Activated naive CD8-positive, alpha-beta T cell treated with anti-CD3 and anti-CD28 coated beads, Interleukin-2, amount 50 U/mL, for 24 hours (primary cell): ENCODE data around the gene CANT1.
A peak's percentile ranks its signal among the peaks of the same experiment; 100 is the strongest.

Experiments used
- ATAC-seq: fragments of 150-1000 bp; cut with Tn5 transposase; one replicate; pipeline ENCODE4 v1.10.0; 2021
- DNase-seq: peaks from one replicate; pipeline ENCODE4 v3.0.0; 2021
- H3K27ac Mint-ChIP-seq: one replicate; pipeline ENCODE4 v1.8.0; 2021; ENCODE audit warnings: mild to moderate bottlenecking, mixed read lengths
- H3K27me3 Mint-ChIP-seq: one replicate; pipeline ENCODE4 v1.8.0; 2021; ENCODE audit warnings: mixed read lengths
- H3K36me3 Mint-ChIP-seq: one replicate; pipeline ENCODE4 v1.8.0; 2021; ENCODE audit warnings: low read depth, mixed read lengths
- H3K4me1 Mint-ChIP-seq: one replicate; pipeline ENCODE4 v1.8.0; 2021; ENCODE audit warnings: mixed read lengths
- H3K4me3 Mint-ChIP-seq: one replicate; pipeline ENCODE4 v1.8.0; 2021; ENCODE audit warnings: mild to moderate bottlenecking, moderate library complexity, mixed read lengths
- H3K9me3 Mint-ChIP-seq: one replicate; pipeline ENCODE4 v1.8.0; 2021; ENCODE audit warnings: mixed read lengths

CANT1 gene

DNA sequence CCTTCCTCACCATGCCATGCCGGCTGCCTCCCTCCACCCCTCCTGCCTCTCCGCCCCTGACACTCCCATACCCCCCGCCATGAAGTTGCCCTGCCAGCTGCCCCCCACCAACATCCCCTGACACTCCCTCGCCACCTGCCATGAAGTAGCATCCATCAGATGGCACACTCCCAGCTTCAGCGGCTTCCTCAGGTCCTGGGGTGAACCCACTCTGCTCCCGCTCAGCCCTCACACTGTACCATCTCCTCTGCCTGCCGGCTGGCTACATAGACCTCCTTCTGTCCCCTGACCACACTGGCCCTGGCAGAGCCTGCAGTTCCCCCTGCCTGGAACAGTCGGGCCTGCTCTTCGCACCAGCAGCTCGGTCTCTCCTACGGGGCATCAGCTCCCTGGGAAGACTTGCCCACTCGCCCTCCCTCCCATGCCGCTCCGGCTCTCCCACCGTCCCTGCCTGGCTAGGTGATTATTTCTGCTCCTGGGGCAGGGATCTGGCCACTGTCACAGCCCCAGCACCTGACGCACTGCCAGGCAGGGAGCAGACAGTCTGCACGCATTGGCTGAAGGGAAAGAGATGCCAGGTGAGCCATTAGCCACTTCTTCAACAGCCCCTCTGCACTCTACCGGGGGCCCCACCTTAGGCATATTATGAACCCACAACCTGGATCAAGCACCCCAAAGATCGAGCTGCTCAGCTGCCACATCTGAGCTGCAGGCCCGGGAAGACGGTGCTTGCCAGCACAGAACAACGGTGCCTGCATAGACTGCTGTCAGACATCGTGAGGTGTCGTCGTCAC is 9.0 kb downstream of the CANT1 start:
- Mint-ChIP-seq H3K27me3 (no peaks in the 10 kb centered on the region), H3K9me3 (no peaks in the 10 kb centered on the region)

DNA sequence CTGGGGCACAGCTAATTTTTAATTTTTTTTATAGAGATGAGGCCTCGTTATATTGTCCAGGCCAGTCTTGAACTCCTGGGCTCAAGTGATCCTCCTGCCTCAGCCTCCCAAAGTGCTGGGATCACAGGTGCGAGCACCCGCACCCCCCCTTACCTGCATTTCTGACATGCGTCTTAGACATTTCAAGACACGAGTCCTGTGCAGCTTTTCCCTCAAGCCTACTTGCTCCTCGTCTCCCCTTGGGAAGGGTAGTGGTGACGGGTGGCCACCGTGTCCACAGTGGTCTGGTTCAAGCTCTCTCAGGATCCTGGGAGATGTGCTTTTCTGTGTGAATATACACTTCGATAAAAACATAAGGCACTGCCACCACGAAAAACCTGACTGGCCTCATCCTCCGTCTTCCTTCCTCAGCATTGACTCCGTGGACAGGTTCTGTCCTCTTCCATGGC is 9.6 kb downstream of the CANT1 start:
- DNase-seq, result no peak
- Mint-ChIP-seq H3K27me3 (no peaks in the 10 kb centered on the region), H3K9me3 (no peaks in the 10 kb centered on the region), H3K4me3 (no peak overlapping the region), H3K4me1 (no peaks in the 10 kb centered on the region), H3K36me3 (peaks cover 16% of the 10 kb centered on the region), H3K27ac (no peak overlapping the region)
- no peak for ATAC-seq

More for the DNA sequence above, 9.0 kb downstream of the CANT1 start:
- no peak overlapping the region for H3K27ac Mint-ChIP-seq
- DNase-seq, result no peak
- H3K4me3 Mint-ChIP-seq, result no peak overlapping the region
- ATAC-seq, result no peak
- H3K36me3 Mint-ChIP-seq, result peaks cover 16% of the 10 kb centered on the region
- peaks cover 4% of the 10 kb centered on the region for H3K4me1 Mint-ChIP-seq

DNA sequence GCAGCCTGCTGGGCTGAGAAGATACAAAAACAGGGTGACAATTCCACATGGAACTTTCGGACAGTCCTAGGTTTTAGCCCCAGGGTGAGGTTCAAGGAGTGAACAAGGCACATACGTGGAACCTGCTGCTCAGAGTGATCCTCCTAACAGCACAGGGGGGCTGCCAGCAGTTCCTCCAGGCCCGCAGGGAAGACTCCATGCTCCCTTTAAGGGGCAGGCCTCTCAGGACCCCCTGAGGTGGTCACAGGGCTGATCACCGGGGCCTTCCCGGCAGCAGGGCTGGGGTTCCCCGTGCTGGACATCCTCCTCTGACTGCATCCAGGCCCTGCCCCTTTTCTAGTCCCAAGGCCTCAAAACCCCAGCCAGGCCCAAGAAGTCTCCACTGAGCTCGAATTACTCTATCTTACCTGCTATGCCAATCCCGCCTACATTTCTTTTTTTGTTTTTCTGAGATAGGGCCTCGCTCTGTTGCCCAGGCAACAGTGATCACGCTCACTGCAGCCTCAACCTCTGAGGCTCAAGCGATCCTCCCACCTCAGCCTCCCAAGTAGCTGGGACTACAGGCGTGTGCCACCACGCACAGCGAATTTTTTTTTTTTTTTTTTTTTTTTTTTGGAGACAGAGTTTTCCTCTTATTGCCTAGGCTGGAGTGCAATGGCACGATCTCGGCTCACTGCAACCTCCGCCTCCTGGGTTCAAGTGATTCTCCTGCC is 10.4 kb downstream of the CANT1 start:
- no peaks in the 10 kb centered on the region for H3K4me1 Mint-ChIP-seq
- H3K27ac Mint-ChIP-seq, result no peak overlapping the region
- no peaks in the 10 kb centered on the region for H3K27me3 Mint-ChIP-seq
- H3K36me3 Mint-ChIP-seq, result peaks cover 16% of the 10 kb centered on the region
- no peaks in the 10 kb centered on the region for H3K9me3 Mint-ChIP-seq
- H3K4me3 Mint-ChIP-seq, result no peak overlapping the region
- no peak for ATAC-seq
- no peak for DNase-seq

DNA sequence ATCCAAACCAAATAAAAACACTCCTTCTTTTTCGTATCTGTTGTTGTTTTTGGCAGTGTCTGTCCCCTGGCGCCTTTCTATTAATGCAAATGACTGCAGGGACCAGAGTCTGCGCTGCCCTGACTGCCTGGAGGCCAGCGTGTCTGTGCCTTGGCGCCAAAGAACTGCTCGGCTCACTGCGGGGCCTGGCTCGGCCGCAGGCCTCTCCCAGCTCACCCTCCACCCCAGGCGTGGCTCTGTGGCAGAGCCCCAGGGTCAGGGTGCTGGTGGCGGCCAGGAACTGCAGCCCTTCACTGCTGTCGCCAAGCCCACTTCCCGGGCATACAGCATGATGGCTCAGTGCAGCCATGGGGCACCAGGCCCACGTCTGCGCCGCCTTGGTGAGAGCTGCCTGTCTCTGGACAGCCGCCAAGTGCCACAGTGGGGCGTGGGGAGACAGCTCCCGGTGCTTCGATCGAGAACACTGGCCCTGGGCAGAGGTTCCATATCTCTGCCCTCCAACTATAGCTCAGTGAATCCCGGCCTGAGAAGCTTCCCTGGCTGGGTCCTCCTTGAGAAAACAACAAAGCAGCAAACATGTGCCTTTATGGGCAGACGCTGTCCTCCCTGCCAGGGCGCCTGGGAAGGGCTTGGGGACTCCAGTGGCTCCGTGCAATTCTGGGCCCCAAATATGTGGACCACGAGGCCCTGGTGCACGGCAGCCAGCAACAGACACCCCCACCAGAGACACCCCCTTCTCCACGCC is 11.1 kb downstream of the CANT1 start:
- Mint-ChIP-seq H3K27ac (no peak overlapping the region), H3K9me3 (no peaks in the 10 kb centered on the region), H3K27me3 (no peaks in the 10 kb centered on the region), H3K4me3 (no peak overlapping the region), H3K4me1 (no peaks in the 10 kb centered on the region), H3K36me3 (peaks cover 16% of the 10 kb centered on the region)
- no peak for DNase-seq
- ATAC-seq, result no peak

DNA sequence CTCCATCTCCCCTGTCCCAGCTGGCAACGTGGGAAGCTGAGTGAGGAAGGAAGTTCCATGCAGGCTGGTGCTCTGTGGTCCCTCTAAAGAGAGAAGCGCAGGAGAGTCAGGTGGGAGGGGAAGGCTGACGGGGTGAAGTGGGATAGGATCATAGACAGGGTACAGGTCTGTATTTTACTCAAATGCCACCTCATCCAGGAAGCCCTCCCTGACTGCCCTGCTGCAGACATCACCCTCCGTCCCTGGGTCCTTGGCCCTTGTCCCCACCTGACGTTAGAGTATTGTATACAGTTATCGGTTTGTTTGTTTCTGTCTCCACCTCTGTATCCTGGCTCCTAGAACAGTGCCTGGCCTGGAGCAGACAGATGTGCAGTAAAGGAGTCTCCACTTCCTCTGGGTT is 11.7 kb downstream of the CANT1 start:
- no peak for ATAC-seq
- Mint-ChIP-seq H3K4me1 (no peaks in the 10 kb centered on the region), H3K27ac (no peak overlapping the region), H3K9me3 (no peaks in the 10 kb centered on the region), H3K36me3 (peaks cover 20% of the 10 kb centered on the region), H3K27me3 (no peaks in the 10 kb centered on the region), H3K4me3 (no peak overlapping the region)
- no peak for DNase-seq

DNA sequence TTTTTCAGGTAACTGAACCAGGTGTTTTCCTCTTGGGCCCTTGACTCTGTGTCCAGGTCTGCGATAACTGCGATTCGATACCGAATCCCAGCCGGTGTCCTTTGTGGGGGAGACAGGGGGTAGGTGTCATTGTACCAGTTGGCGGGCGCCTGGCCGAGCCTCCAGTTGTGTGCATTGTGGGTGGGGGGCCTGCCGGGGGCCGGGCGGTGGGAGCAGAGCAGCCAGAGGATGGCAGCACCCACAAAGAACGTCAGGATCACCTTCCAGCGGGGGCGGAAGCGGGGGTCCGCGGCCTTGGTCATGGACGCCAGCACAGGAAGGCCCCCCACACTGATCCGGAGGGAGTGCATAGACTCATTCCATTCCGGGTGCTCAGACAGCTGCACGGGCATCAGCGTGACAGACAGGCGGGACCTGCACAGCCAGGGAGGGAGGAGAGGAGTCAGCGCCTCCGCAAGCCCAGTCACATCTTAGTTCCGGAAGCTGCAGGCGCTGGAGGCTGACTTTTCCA is 12.3 kb downstream of the CANT1 start:
- no peak overlapping the region for H3K27ac Mint-ChIP-seq
- no peaks in the 10 kb centered on the region for H3K27me3 Mint-ChIP-seq
- H3K36me3 Mint-ChIP-seq, result peaks cover 21% of the 10 kb centered on the region
- no peak overlapping the region for H3K4me3 Mint-ChIP-seq
- no peaks in the 10 kb centered on the region for H3K9me3 Mint-ChIP-seq
- H3K4me1 Mint-ChIP-seq, result no peaks in the 10 kb centered on the region
- no peak for DNase-seq
- ATAC-seq, result no peak

DNA sequence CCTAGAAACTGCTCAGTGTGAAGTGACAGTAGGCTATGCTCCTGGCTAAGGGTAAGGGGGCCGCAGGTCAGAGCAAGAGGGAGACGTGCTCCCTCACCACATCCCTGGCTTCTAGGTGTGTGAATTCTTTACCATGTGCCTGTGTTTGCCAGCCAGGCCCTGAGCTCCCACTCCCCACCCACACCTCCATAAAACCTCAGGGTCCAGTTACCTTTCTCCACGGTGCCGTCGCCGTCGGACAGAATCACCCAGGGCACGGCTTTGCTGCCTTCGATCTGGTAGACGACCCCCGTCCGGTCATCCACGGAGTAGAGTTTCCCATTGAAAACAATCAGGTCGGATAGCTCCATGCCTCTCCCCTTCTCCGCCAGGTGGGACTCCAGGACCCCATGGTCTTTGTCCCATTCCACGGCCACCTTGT is 12.8 kb downstream of the CANT1 start:
- no peak for DNase-seq
- no peak overlapping the region for H3K27ac Mint-ChIP-seq
- no peaks in the 10 kb centered on the region for H3K4me1 Mint-ChIP-seq
- H3K27me3 Mint-ChIP-seq, result no peaks in the 10 kb centered on the region
- no peak overlapping the region for H3K4me3 Mint-ChIP-seq
- H3K36me3 Mint-ChIP-seq, result peaks cover 21% of the 10 kb centered on the region
- no peak for ATAC-seq
- H3K9me3 Mint-ChIP-seq, result no peaks in the 10 kb centered on the region

DNA sequence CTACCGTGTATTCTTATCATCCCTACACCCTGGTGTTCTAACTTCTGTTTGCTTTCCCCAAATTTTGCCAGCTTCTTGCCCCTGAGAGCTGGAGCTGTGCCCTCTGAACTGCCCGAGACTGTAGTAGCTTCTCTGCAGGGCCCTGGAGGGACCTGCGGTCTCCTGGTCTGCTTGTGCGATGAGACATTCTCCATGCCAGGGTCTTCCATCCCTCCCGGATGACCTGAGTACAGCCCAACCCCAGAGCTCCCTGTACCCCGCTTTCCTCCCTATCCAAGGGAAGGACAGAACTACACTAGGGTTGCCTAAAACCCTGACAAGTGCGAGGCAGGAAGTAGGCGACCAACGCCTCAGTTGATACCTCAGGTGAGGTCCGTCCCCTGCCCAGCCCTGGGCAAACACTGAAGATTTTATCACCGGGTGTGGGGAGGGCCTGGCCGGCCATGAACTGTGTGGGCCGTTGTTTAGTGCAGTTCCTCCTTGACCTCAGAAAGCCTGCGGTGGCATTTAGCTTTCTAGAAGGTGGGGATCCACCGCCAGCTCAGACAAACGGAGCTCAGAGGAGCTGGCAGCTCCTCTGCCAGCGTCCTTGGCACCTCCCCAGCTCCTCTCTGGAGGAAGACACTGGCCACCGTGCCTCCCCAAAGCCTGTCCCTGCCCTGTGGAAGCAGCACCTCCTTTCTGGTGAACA is 13.7 kb downstream of the CANT1 start:
- Mint-ChIP-seq H3K36me3 (peaks cover 28% of the 10 kb centered on the region), H3K4me1 (no peaks in the 10 kb centered on the region), H3K27ac (no peak overlapping the region), H3K9me3 (no peaks in the 10 kb centered on the region), H3K4me3 (no peak overlapping the region), H3K27me3 (no peaks in the 10 kb centered on the region)
- no peak for ATAC-seq
- no peak for DNase-seq

DNA sequence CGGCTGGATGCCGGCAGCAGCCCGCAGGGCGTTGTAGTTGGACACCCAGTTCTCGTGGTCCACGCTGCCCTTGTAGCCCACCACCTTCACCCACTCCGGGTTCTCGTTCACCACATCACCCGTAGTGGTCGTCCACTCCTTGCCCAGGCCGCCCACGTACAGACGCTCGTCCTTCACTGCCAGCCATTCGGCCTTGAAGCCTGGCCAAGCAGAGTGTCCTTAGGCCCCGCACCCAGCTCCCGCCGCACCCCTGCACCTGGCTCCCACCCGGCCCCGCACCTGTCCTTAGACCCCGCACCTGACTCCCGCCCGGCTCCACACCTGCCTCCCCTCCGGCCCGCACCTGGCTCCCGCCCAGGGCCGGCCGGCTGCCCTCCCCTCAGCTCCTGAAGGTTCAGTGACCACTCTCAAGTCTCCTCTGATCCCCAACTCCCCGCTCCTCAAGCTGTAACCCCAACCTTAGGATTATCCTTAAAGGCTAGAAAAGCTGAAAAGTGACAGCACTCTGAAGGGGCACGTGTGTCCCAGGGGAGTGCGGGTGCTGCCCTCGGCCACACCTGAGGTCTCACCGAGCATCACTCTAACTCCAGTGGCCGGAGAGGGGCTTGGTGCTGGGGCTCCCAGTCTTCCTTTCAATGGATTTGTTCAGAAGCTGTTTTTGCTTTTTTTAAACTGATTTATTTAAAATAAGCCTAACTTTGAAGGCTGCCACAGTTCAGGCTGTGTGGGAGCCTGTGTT is 14.4 kb downstream of the CANT1 start:
- peaks cover 28% of the 10 kb centered on the region for H3K36me3 Mint-ChIP-seq
- no peaks in the 10 kb centered on the region for H3K4me1 Mint-ChIP-seq
- no peak overlapping the region for H3K4me3 Mint-ChIP-seq
- H3K27me3 Mint-ChIP-seq, result no peaks in the 10 kb centered on the region
- H3K9me3 Mint-ChIP-seq, result no peaks in the 10 kb centered on the region
- no peak for ATAC-seq
- no peak overlapping the region for H3K27ac Mint-ChIP-seq
- DNase-seq, result no peak

DNA sequence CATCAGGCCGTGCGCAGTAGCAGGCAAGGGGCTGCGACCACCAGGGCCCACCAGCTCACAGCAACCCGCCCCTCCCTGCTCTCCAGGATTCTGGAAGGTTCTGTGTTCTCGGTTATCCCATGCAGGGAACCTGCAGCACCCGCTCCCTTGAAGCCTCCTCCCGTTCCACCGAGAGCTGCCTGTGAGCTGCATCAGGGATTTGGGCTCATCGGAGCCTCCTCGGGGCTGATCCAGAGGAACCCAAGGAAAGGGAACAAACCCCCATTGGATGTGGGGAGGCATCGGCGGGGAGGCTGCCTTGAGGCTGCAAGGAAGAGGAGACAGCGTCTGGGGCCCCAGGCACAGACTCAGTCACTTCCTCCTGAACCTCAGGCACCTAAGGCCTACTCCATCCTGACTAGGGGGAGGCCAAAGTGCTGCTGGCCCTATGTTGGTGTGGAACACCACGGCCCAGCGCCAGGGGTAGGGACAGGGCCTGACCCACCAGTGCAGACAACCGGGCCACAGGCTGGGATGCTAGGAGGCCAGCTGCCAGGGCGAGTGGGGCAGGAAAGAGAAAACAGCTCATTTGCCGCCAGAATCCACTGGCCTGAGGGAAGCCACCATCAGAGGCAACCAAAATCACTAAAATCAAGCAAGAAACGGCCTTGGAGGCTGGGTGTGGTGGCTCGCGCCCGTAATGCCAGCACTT is 15.4 kb downstream of the CANT1 start:
- ATAC-seq (no peak), DNase-seq (no peak)
- H3K27ac Mint-ChIP-seq, result no peak overlapping the region
- no peaks in the 10 kb centered on the region for H3K27me3 Mint-ChIP-seq
- H3K4me3 Mint-ChIP-seq, result no peak overlapping the region
- no peaks in the 10 kb centered on the region for H3K9me3 Mint-ChIP-seq
- H3K4me1 Mint-ChIP-seq, result no peaks in the 10 kb centered on the region
- peaks cover 30% of the 10 kb centered on the region for H3K36me3 Mint-ChIP-seq

DNA sequence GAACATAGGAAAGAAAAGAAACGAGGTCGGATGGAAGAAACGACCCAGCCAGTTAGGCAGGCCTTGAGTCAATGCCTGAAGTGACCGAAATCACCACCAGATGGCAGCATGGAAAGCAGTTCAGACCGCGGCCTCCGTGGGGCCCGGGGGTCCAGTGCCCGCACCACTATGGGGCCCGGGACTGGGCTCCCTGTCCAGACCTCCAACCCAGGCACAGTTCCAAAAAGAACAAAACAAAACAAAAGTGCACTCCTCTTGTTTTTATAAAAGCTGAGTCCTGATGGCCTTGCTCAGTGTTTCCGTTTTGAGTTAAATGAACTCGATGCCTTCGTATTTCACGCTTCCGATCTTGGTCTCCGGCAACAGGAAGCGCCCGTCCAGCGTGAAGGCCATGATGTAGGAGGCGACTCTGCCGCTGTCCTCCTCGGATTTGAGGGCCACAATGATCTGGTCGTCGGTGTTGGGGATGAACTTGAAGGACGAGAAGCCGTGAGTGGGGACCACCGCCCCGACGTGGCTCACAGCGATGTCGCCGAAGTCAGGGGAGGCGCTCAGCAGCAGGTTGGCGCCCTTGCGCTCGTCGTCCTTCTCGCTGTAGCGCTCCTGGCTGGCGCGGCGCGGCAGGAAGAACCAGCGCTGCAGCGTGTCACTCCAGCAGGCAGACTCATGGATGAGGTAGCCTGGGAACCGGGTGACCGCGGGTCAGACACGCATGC is 16.2 kb downstream of the CANT1 start:
- Mint-ChIP-seq H3K4me3 (no peak overlapping the region), H3K27me3 (no peaks in the 10 kb centered on the region), H3K27ac (no peak overlapping the region), H3K36me3 (peaks cover 30% of the 10 kb centered on the region), H3K9me3 (no peaks in the 10 kb centered on the region), H3K4me1 (no peaks in the 10 kb centered on the region)
- ATAC-seq, result no peak
- peak; percentile 68 for DNase-seq

DNA sequence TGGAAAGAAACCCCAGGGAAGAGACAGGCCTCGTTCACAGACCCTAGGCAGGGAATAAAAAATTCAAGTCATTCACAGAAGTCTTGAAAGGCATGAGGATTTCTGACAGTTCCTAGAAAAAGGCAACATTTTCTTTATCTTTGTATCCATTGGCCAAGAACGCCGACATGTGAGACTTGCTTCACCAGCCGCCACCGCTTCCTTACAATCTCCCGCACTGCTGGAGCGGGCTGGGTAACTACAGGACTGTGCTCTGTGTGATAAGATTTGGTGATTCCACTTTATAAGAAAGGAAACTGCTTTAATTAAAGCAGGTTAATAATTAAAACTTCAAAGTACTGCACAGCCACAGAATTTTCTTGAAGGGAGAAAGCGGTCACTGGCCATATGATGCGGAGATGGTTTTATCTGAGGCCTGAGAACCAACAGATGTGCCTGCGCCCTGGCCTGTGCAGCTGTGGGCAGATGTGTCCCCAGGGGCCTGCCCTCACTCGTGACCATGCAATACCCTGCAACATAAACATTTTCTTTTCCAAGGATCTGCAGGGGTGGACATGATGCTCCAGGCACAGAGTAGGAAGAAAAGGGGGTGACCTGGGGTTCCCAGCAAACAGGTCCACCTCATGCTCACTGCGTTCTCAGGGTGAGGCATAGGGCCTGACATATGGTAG is 16.9 kb downstream of the CANT1 start:
- Mint-ChIP-seq H3K27me3 (no peaks in the 10 kb centered on the region), H3K4me3 (no peak overlapping the region), H3K36me3 (peaks cover 29% of the 10 kb centered on the region), H3K27ac (no peak overlapping the region), H3K9me3 (no peaks in the 10 kb centered on the region), H3K4me1 (no peaks in the 10 kb centered on the region)
- ATAC-seq, result no peak
- no peak for DNase-seq
